Transverse colon (tissue), 4 donors: Measurements from ENCODE around the gene NECAB2. TPM values are rescaled to one million over a fixed set of nuclear protein-coding genes. Genes with fewer than 3 reads are reported as not detected.

Experiments used
- DNase-seq: peaks from one replicate; pipeline ENCODE4 v3.0.0-alpha.2; 2019
- H3K27ac ChIP-seq, 4 donors: fragments of 200-600 bp; sonication (generic); 2 replicates each; pipeline ENCODE4 v1.5.1; 2016 to 2018; ENCODE audit warnings: inconsistent platforms in 4 of 4
- H3K27me3 ChIP-seq: fragments of 200-600 bp; sonication (generic); 2 replicates; pipeline ENCODE4 v1.5.1; 2017; ENCODE audit warnings: inconsistent platforms
- H3K36me3 ChIP-seq, 4 donors: fragments of 200-600 bp; sonication (generic); 2 replicates each; pipeline ENCODE4 v1.5.1; 2017 to 2019; ENCODE audit warnings: inconsistent platforms in 4 of 4
- H3K4me1 ChIP-seq, 4 donors: fragments of 200-600 bp; sonication (generic); 2 replicates each; pipeline ENCODE4 v1.5.1; 2017 to 2020; ENCODE audit warnings: inconsistent platforms in 4 of 4
- H3K4me3 ChIP-seq, 4 donors: fragments of 200-600 bp; sonication (generic); 1 replicate in 1 of 4; 2 replicates in 3 of 4; pipeline versions ENCODE4 v1.5.1 to v1.6.1; 2017 to 2019; ENCODE audit warnings: inconsistent platforms in 4 of 4
- H3K9me3 ChIP-seq, 2 donors: fragments of 200-600 bp; sonication (generic); 2 replicates each; pipeline ENCODE4 v1.5.1; 2017 to 2019; ENCODE audit warnings: inconsistent platforms in 2 of 2
- EP300 ChIP-seq: sonication (generic); formaldehyde crosslinking; IDR thresholded peaks from one replicate; pipeline ENCODE4 v1.6.1; 2017; ENCODE audit warnings: antibody characterized with exemption, low read depth
- POLR2A ChIP-seq: fragments of 450-650 bp; IDR thresholded peaks from one replicate; pipeline ENCODE4 v1.6.1; 2016; ENCODE audit warnings: antibody characterized with exemption, mild to moderate bottlenecking, moderate library complexity
- POLR2AphosphoS5 ChIP-seq, 3 donors: sonication (generic); formaldehyde crosslinking; IDR thresholded peaks; one replicate each; pipeline ENCODE4 v1.6.1; 2016; ENCODE audit warnings: antibody characterized with exemption in 3 of 3
- WGBS, 2 donors: methylation state at CpG; one replicate each; pipeline ENCODE4 v1.1.5; 2018; ENCODE audit warnings: low coverage in 1 of 2; 5-methylcytosine and 5-hydroxymethylcytosine counted together
- in situ Hi-C, 4 donors: fragments of 200-750 bp; cut with MboI; loops; one replicate each; pipeline versions ENCODE4 v1.15.0 to v1.15.1; 2017; ENCODE audit warnings: low sequenced_read_pairs in 3 of 4, low pct_ligation_motif_present in 1 of 4, low pct_unique_long_range_greater_than_20kb in 1 of 4
- intact Hi-C: fragments of 100-400 bp; cut with DNase I; formaldehyde crosslinking; loops from one replicate; pipeline ENCODE4 v1.15.1; 2023; ENCODE audit warnings: low total_unique reads
- total RNA-seq, 4 donors: library from RNA; depleted of rRNA; stranded (reverse); fragments of >200 nt; gene quantifications; one replicate each; pipeline ENCODE4 v1.1.0, GENCODE V29; 2016
- TF ChIP-seq, protein P1 (sequence below), 5 experiments: fragments of 200-600 bp in 3 of 5; fragments of 450-650 bp in 2 of 5; sonication (generic) in 3 of 5; IDR thresholded peaks; 1 replicate in 2 of 5; 2 replicates in 3 of 5; pipeline ENCODE4 v1.5.1; 2016 to 2017; ENCODE audit warnings: antibody characterized with exemption in 5 of 5, inconsistent platforms in 3 of 5, mild to moderate bottlenecking in 2 of 5, moderate library complexity in 1 of 5

The NECAB2 gene
- total RNA-seq, 4 donors from 2014 or later = 0.41 TPM; not detected in 3

DNA sequence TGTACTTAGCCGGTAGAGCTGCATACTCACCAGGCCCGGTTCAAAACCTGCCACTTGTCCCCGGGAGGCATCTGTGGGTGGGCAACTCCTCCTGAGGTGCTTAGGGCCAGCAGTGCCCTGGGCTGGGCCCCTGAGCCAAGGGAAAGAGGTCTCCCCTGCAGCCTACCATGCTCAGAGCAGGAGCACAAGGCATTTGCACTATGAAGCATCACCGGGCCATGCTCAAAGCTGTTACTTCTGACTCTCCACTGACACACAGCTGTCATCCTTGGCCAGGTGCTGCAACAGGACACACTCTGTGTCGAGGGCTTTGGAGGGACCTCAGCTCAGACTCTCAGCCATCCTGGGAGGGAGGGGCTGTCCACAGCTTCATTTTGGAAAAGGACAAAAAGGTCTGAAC, 37.3 kb downstream of the NECAB2 start:
- 72% methylated on average over 5 of the region's 5 CpGs; no CpG with 5 or more reads in 1 of the 2 donors for WGBS, 2 donors
- DNase-seq = no peak
- Histone ChIP-seq H3K4me3 (no peak overlapping the region), H3K27me3 (peaks cover 10% of the 10 kb centered on the region), H3K4me1 (no peaks in the 10 kb centered on the region), H3K36me3 (no peaks in the 10 kb centered on the region), H3K27ac (no peak overlapping the region), H3K9me3 (no peaks in the 10 kb centered on the region)
- in situ Hi-C loops = no loop called here
- TF ChIP-seq, protein P1, sequence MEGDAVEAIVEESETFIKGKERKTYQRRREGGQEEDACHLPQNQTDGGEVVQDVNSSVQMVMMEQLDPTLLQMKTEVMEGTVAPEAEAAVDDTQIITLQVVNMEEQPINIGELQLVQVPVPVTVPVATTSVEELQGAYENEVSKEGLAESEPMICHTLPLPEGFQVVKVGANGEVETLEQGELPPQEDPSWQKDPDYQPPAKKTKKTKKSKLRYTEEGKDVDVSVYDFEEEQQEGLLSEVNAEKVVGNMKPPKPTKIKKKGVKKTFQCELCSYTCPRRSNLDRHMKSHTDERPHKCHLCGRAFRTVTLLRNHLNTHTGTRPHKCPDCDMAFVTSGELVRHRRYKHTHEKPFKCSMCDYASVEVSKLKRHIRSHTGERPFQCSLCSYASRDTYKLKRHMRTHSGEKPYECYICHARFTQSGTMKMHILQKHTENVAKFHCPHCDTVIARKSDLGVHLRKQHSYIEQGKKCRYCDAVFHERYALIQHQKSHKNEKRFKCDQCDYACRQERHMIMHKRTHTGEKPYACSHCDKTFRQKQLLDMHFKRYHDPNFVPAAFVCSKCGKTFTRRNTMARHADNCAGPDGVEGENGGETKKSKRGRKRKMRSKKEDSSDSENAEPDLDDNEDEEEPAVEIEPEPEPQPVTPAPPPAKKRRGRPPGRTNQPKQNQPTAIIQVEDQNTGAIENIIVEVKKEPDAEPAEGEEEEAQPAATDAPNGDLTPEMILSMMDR (IDR thresholded peaks at IDR 0.05) = no peak
- no peak for TF ChIP-seq POLR2AphosphoS5 (IDR thresholded peaks at IDR 0.05)
- TF ChIP-seq EP300 = no peak
- TF ChIP-seq POLR2A = no peak
- intact Hi-C loops = no loop called here

DNA sequence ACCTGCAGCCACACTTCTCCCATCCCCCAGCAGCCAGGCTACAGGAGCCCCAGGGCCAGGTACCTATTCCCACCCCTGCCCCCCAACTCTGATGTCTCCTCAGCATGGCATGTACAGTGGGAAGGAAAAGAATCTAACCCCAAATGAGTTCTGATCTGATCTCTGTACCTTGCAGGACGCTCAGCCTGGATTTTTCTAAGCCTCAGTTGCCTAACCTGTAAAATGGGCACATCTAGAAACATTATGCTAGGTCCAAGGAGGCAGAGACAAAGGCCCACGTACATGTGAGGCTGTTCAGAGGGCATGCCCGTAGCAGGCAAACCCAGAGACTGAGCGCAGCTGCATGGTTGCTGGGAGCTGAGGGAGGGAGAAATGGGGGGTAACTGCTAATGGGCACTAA, 39.5 kb downstream of the NECAB2 start:
- Histone ChIP-seq H3K27ac (no peak overlapping the region), H3K27me3 (peaks cover 6% of the 10 kb centered on the region), H3K36me3 (no peaks in the 10 kb centered on the region), H3K9me3 (no peaks in the 10 kb centered on the region), H3K4me1 (no peaks in the 10 kb centered on the region), H3K4me3 (no peak overlapping the region)
- 69% methylated on average over 4 of the region's 4 CpGs; no CpG with 5 or more reads in 1 of the 2 donors for WGBS, 2 donors
- TF ChIP-seq POLR2AphosphoS5 (IDR thresholded peaks at IDR 0.05) (no peak), EP300 (no peak), POLR2A (no peak)
- TF ChIP-seq, protein P1 (IDR thresholded peaks at IDR 0.05) = no peak
- in situ Hi-C loops = no loop called here
- intact Hi-C loops = no loop called here
- no peak for DNase-seq

DNA sequence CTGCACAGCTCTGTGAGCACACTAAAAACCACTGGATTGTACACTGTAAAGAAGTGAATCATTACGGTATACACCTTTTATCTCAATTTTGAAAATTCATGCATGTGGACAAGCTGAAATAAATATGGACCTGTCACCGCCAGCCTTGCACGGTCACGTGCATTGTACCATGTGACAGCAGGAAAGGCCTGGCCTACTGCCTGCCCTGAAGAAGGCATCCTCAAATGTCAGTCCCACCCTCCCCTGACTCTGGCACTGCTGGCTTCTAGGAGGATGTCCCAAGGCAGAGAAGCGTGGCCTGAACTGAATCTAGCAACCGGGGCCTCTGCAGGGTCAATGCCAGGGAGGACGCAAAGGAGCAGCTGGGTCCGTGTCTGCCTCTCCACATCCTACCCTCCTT, 39.9 kb downstream of the NECAB2 start:
- Histone ChIP-seq H3K27ac (no peak overlapping the region), H3K4me3 (no peak overlapping the region), H3K4me1 (no peaks in the 10 kb centered on the region), H3K27me3 (peaks cover 5% of the 10 kb centered on the region), H3K9me3 (no peaks in the 10 kb centered on the region), H3K36me3 (no peaks in the 10 kb centered on the region)
- intact Hi-C loops = no loop called here
- TF ChIP-seq POLR2A = no peak
- TF ChIP-seq, protein P1 (IDR thresholded peaks at IDR 0.05) = no peak
- TF ChIP-seq POLR2AphosphoS5 (IDR thresholded peaks at IDR 0.05) = no peak
- no peak for TF ChIP-seq EP300
- DNase-seq = no peak
- 54 to 79% methylated on average over 6 to 8 of the region's 8 CpGs for WGBS, 2 donors
- in situ Hi-C loops = no loop called here

DNA sequence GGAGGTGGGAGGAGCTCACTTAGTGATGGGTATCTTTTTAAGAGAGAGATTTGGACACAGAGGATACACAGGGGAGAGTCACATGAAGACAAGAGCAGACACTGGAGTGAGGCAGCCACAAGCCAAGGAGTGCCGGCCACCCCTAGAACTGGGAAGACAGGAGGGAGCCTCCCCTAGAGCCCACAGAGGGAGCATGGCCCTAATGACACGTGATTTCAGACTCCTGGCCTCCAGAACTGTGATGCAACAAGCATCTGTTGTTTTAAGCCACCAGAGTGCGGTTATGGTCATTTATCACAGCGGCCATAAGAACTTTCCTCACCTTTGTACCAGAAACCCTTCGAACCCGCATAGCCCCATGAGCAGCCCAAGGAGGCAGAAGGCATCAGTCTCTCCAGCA, 41.2 kb downstream of the NECAB2 start:
- in situ Hi-C loops (no loop called here), intact Hi-C loops (no loop called here)
- no peaks in the 10 kb centered on the region for H3K36me3 ChIP-seq
- H3K9me3 ChIP-seq = no peaks in the 10 kb centered on the region
- peaks cover 5% of the 10 kb centered on the region for H3K27me3 ChIP-seq
- no peak overlapping the region for H3K4me3 ChIP-seq
- H3K27ac ChIP-seq = no peak overlapping the region
- H3K4me1 ChIP-seq = no peaks in the 10 kb centered on the region
- 82% methylated on average over 6 of the region's 6 CpGs; no CpG with 5 or more reads in 1 of the 2 donors for WGBS, 2 donors
- DNase-seq = no peak
- TF ChIP-seq POLR2A (no peak), POLR2AphosphoS5 (IDR thresholded peaks at IDR 0.05) (no peak), EP300 (no peak)
- TF ChIP-seq, protein P1 (IDR thresholded peaks at IDR 0.05) = no peak
